ENCODE results near the gene MACROD2. TPM values are rescaled to one million over a fixed set of nuclear protein-coding genes. Genes with fewer than 3 reads are reported as not detected.

MACROD2 gene
- total RNA-seq, 4 donors from 2014 or later, result 4.0 to 14.1 (median 10.4) TPM

- no peaks in the 10 kb centered on the region for H3K36me3 ChIP-seq
- H3K27ac ChIP-seq, result no peak overlapping the region
- DNase-seq (ENCODE audit: low spot score in 2 of 2), result no peak
- H3K27me3 ChIP-seq, result no peaks in the 10 kb centered on the region
- 47 to 53% methylated on average over 4 of the region's 4 CpGs for WGBS, 2 donors
- peaks cover 0 to 5% (median 0%) of the 10 kb centered on the region in 4 donors for H3K4me1 ChIP-seq
- no peak overlapping the region for H3K4me3 ChIP-seq
- peaks cover 0 to 15% (median 0%) of the 10 kb centered on the region in 4 donors for H3K9me3 ChIP-seq
- TF ChIP-seq EP300 (IDR thresholded peaks at IDR 0.05) (no peak), POLR2A (IDR thresholded peaks at IDR 0.05) (no peak), CTCF (IDR thresholded peaks at IDR 0.05) (no peak)
Observed at GRCh38 chr20:14984768-14985622, 989.7 kb downstream of the MACROD2 start.

GRCh38 chr20:14986026-14986655, 990.8 kb downstream of the MACROD2 start:
- Histone ChIP-seq H3K4me3 (no peak overlapping the region), H3K9me3 (peaks cover 0 to 15% (median 0%) of the 10 kb centered on the region in 4 donors), H3K27ac (no peak overlapping the region), H3K27me3 (no peaks in the 10 kb centered on the region), H3K36me3 (no peaks in the 10 kb centered on the region), H3K4me1 (peaks cover 0 to 5% (median 0%) of the 10 kb centered on the region in 4 donors)
- DNase-seq (ENCODE audit: low spot score in 2 of 2), result no peak
- peak in 1 of 2 donors; percentile 58 for TF ChIP-seq EP300 (IDR thresholded peaks at IDR 0.05)
- no peak for TF ChIP-seq CTCF (IDR thresholded peaks at IDR 0.05)
- TF ChIP-seq POLR2A (IDR thresholded peaks at IDR 0.05), result no peak
- WGBS, 2 donors, result 54 to 58% methylated on average over 4 of the region's 4 CpGs

- DNase-seq (ENCODE audit: low spot score in 2 of 2), result no peak
- no peaks in the 10 kb centered on the region for H3K36me3 ChIP-seq
- H3K27me3 ChIP-seq, result no peaks in the 10 kb centered on the region
- 84 to 87% methylated on average over 7 of the region's 7 CpGs for WGBS, 2 donors
- no peak overlapping the region for H3K27ac ChIP-seq
- peaks cover 0 to 13% (median 0%) of the 10 kb centered on the region in 4 donors for H3K9me3 ChIP-seq
- peaks cover 0 to 5% (median 0%) of the 10 kb centered on the region in 4 donors for H3K4me1 ChIP-seq
- H3K4me3 ChIP-seq, result no peak overlapping the region
- TF ChIP-seq CTCF (IDR thresholded peaks at IDR 0.05) (no peak), EP300 (IDR thresholded peaks at IDR 0.05) (no peak), POLR2A (IDR thresholded peaks at IDR 0.05) (no peak)
Observed at GRCh38 chr20:14986656-14987055, 991.3 kb downstream of the MACROD2 start.

- 80 to 84% methylated on average over 8 of the region's 8 CpGs for WGBS, 2 donors
- TF ChIP-seq CTCF (IDR thresholded peaks at IDR 0.05) (no peak), EP300 (IDR thresholded peaks at IDR 0.05) (no peak), POLR2A (IDR thresholded peaks at IDR 0.05) (no peak)
- no peak for DNase-seq (ENCODE audit: low spot score in 2 of 2)
- Histone ChIP-seq H3K4me3 (no peak overlapping the region), H3K4me1 (peaks cover 0 to 8% (median 0%) of the 10 kb centered on the region in 4 donors), H3K36me3 (no peaks in the 10 kb centered on the region), H3K9me3 (no peaks in the 10 kb centered on the region), H3K27me3 (no peaks in the 10 kb centered on the region), H3K27ac (no peak overlapping the region)
Observed at GRCh38 chr20:14989535-14990290, 994.4 kb downstream of the MACROD2 start.

All from tibial nerve (tissue), 4 donors.